K562 (cell line): Measurements from ENCODE around the gene CEP192. TPM values are rescaled to one million over a fixed set of nuclear protein-coding genes. Genes with fewer than 3 reads are reported as not detected.

Source experiments
- CEBPZ ChIP-seq: fragments of 150-350 bp; IDR thresholded peaks from 2 replicates; pipeline ENCODE4 v1.6.1; 2014; ENCODE audit warnings: low read depth, mild to moderate bottlenecking, low read length, borderline replicate concordance
- E2F4 ChIP-seq: sonication (generic); formaldehyde crosslinking; IDR thresholded peaks from 2 replicates; pipeline ENCODE4 v1.8.0; 2022; ENCODE audit warnings: mild to moderate bottlenecking, low read depth, missing genetic modification reagents
- E2F5 ChIP-seq: sonication (generic); formaldehyde crosslinking; IDR thresholded peaks from 2 replicates; pipeline ENCODE4 v1.8.0; 2022; ENCODE audit warnings: mild to moderate bottlenecking, missing genetic modification reagents
- HOXB6 ChIP-seq: fragments of 250-450 bp; sonication (Bioruptor Pico); IDR thresholded peaks from 2 replicates; pipeline ENCODE4 v1.5.1; 2022; ENCODE audit warnings: mild to moderate bottlenecking, borderline replicate concordance
- JUN ChIP-seq, 2 experiments: sonication (generic) in 1 of 2; formaldehyde crosslinking in 1 of 2; IDR thresholded peaks; 2 replicates each; pipeline versions ENCODE4 v1.6.1 to v1.8.0; 2012 to 2022; ENCODE audit warnings: borderline replicate concordance in 2 of 2, mild to moderate bottlenecking in 2 of 2, improper control_type of control experiment in 1 of 2, low read depth in 1 of 2, low read length in 1 of 2, missing genetic modification reagents in 1 of 2
- MEIS2 ChIP-seq: fragments of 450-650 bp; IDR thresholded peaks from 2 replicates; pipeline ENCODE4 v1.6.1; 2014; ENCODE audit warnings: mild to moderate bottlenecking; ENCODE audit not compliant: partially characterized antibody
- MYNN ChIP-seq, 2 experiments: sonication (generic); formaldehyde crosslinking in 1 of 2; IDR thresholded peaks; 2 replicates each; pipeline versions ENCODE4 v1.5.0 to v1.6.1; 2016 to 2020; ENCODE audit warnings: antibody characterized with exemption in 1 of 2, missing genetic modification reagents in 1 of 2
- SIRT6 ChIP-seq: IDR thresholded peaks from one replicate; pipeline ENCODE4 v1.6.1; 2012; ENCODE audit warnings: low read depth, mild to moderate bottlenecking, control low read depth, inconsistent platforms, low read length, moderate library complexity
- SREBF2 ChIP-seq: sonication (generic); formaldehyde crosslinking; IDR thresholded peaks from 2 replicates; pipeline ENCODE4 v1.4.0; 2020; ENCODE audit warnings: mild to moderate bottlenecking, missing genetic modification reagents
- STAT6 ChIP-seq: sonication (generic); formaldehyde crosslinking; IDR thresholded peaks from 2 replicates; pipeline ENCODE4 v1.8.1; 2023; ENCODE audit warnings: mild to moderate bottlenecking, missing genetic modification reagents
- USF2 ChIP-seq: sonication (generic); formaldehyde crosslinking; IDR thresholded peaks from 2 replicates; pipeline ENCODE4 v1.5.0; 2020; ENCODE audit warnings: missing genetic modification reagents
- XRCC3 ChIP-seq: fragments of 450-650 bp; IDR thresholded peaks from 2 replicates; pipeline ENCODE4 v1.6.1; 2017; ENCODE audit warnings: mild to moderate bottlenecking, moderate library complexity
- ZNF184 ChIP-seq: sonication (generic); formaldehyde crosslinking; IDR thresholded peaks from 2 replicates; pipeline ENCODE4 v1.5.0; 2020; ENCODE audit warnings: missing genetic modification reagents
- ZNF277 ChIP-seq: fragments of 250-450 bp; sonication (Bioruptor Pico); IDR thresholded peaks from 2 replicates; pipeline ENCODE4 v1.8.0; 2022; ENCODE audit warnings: inconsistent platforms, mild to moderate bottlenecking, moderate library complexity, borderline replicate concordance
- ZNF316 ChIP-seq: fragments of 450-650 bp; IDR thresholded peaks from 2 replicates; pipeline ENCODE4 v1.6.1; 2016
- polyA plus RNA-seq, 8 experiments: library from polyadenylated mRNA; depleted of rRNA in 4 of 8; stranded (reverse) in 5 of 8; unstranded in 3 of 8; fragments of >200 nt; fragmentation: Nextera tagmentation in 2 of 8; fragmentation: Illumina TruSeq in 1 of 8; extraction: Ambion mirVana in 2 of 8; extraction: Trizol in 1 of 8; gene quantifications; 2 replicates each; pipeline versions ENCODE4 v1.2.1 to v1.2.3, GENCODE V29; 2011 to 2014; ENCODE audit warnings: inconsistent platforms in 1 of 8, missing spikeins in 1 of 8
- total RNA-seq, 7 experiments: library from RNA; depleted of rRNA in 6 of 7; stranded (reverse); fragments of >200 nt in 6 of 7; fragmentation: Illumina TruSeq in 2 of 7; extraction: Trizol in 2 of 7; gene quantifications; 2 replicates each; pipeline versions ENCODE4 v1.2.1 to v1.2.3, GENCODE V29; 2011 to 2021; ENCODE audit warnings: low replicate concordance in 1 of 7

CEP192 gene
- total and polyA plus RNA-seq, 9 of the 15 experiments (the other 6 are each of a cell fraction or from before 2014, with no cell fraction given): 14.4 to 54.4 (median 35.8) TPM

- TF ChIP-seq ZNF277 (CRISPR knock-in tag) (no peak), STAT6 (CRISPR knock-in tag) (0 out of 2 replicates have a peak, but pooled peaks have one; percentile 16), JUN (IDR thresholded peaks at IDR 0.05; ENCODE audit: borderline replicate concordance, low read depth, low read length) (0 out of 2 replicates have a peak, but pooled peaks have one; percentile 31), JUN (CRISPR knock-in tag; IDR thresholded peaks at IDR 0.05; ENCODE audit: borderline replicate concordance) (no peak), ZNF184 (CRISPR knock-in tag) (no peak), SIRT6 (no peak), MEIS2 (peak; percentile 72), XRCC3 (no peak), SREBF2 (CRISPR knock-in tag) (no peak), USF2 (CRISPR knock-in tag) (peak; percentile 69), CEBPZ (no peak), MYNN (IDR thresholded peaks at IDR 0.05) (no peak), MYNN (CRISPR knock-in tag; IDR thresholded peaks at IDR 0.05) (no peak), HOXB6 (CRISPR knock-in tag) (no peak), ZNF316 (no peak), E2F5 (CRISPR knock-in tag) (no peak), E2F4 (CRISPR knock-in tag) (peak; percentile 96)
These were observed at the start of gene CEP192 (continued) for GRCh38 chr18:12990967-12991820.
